Dermis microvascular lymphatic vessel endothelial cell (primary cell): ENCODE measurements around the gene UQCC2. TPM values are rescaled to one million over a fixed set of nuclear protein-coding genes. Genes with fewer than 3 reads are reported as not detected.

Source experiments
- DNase-seq, 2 donors: peaks; one replicate each; pipeline versions ENCODE4 v3.0.0 to v3.0.0-alpha.2; 2010; ENCODE audit warnings: low read depth in 2 of 2
- total RNA-seq: library from RNA; depleted of rRNA; stranded (reverse); fragments of >200 nt; gene quantifications from 2 replicates; pipeline ENCODE4 v1.2.1, GENCODE V29; 2014

UQCC2 gene
- total RNA-seq = 9.9 and 21.2 TPM in 2 replicates

- peak; percentile 90 to 97 for DNase-seq
Observed at GRCh38 chr6:33711140-33712129, at the start of gene UQCC2. UQCC2 (minus strand) TSS chr6:33711700; CDS start chr6:33711686, 14 bp downstream.

- no peak for DNase-seq
Observed at GRCh38 chr6:33759887-33760629, 48.6 kb upstream of the UQCC2 start.

- DNase-seq = no peak
Observed at GRCh38 chr6:33758815-33759216, 47.3 kb upstream of the UQCC2 start.

- no peak for DNase-seq
Observed at GRCh38 chr6:33757906-33758305, 46.4 kb upstream of the UQCC2 start.

GRCh38 chr6:33757113-33757512 lies 45.6 kb upstream of the UQCC2 start:
- DNase-seq = no peak

- DNase-seq = no peak
Observed at GRCh38 chr6:33756211-33756954, 44.9 kb upstream of the UQCC2 start.

- DNase-seq = no peak
Observed at GRCh38 chr6:33755070-33755869, 43.8 kb upstream of the UQCC2 start.

GRCh38 chr6:33754222-33754621 lies 42.7 kb upstream of the UQCC2 start:
- DNase-seq = no peak

- no peak for DNase-seq
Observed at GRCh38 chr6:33752646-33753015, 41.1 kb upstream of the UQCC2 start.

GRCh38 chr6:33751771-33752645 lies 40.5 kb upstream of the UQCC2 start:
- DNase-seq = no peak

- no peak for DNase-seq
Observed at GRCh38 chr6:33750244-33750991, 38.9 kb upstream of the UQCC2 start.

GRCh38 chr6:33749401-33749800 lies 37.9 kb upstream of the UQCC2 start:
- no peak for DNase-seq

GRCh38 chr6:33748841-33749240 lies 37.3 kb upstream of the UQCC2 start:
- no peak for DNase-seq

- no peak for DNase-seq
Observed at GRCh38 chr6:33747823-33748222, 36.3 kb upstream of the UQCC2 start.

- DNase-seq = no peak
Observed at GRCh38 chr6:33746651-33747100, 35.2 kb upstream of the UQCC2 start, which contains the start of gene IP6K3. IP6K3 (minus strand) TSS chr6:33746905; CDS start chr6:33735476, 11,429 bp downstream.

- no peak for DNase-seq
Observed at GRCh38 chr6:33746036-33746600, 34.6 kb upstream of the UQCC2 start.

- no peak for DNase-seq
Observed at GRCh38 chr6:33745548-33745947, 34.0 kb upstream of the UQCC2 start.

GRCh38 chr6:33744895-33745546 lies 33.5 kb upstream of the UQCC2 start:
- DNase-seq = no peak
